NCI-H69 (cell line): ENCODE results near the gene MRTFB.
"Not testable (repeated sequence)": the region's sequence is repeated elsewhere in the genome, so short reads cannot be mapped to it uniquely, and the experiment has no call there.

Experiments
- DNase-seq: peaks from one replicate; lab custom pipeline; 2025; lab: John Stamatoyannopoulos, UW

MRTFB gene

DNA sequence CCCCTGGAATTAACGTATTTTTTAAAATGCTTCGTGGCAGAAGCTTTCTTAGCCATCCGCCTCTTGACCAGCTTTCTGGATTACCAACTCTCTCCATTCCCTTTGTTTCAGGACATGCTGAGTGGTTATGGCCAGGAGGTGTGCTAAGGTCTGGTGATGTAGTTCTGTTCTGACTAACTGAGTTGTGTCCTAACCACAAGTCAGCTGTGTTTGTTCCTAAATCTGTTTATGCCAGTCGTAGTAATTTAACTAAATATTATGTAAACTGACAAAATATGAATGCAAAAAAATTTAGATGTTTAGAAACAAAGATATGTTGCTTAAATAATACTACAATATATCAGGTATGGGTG lies 61.6 kb downstream of the MRTFB start:
- no peak for DNase-seq

GRCh38 chr16:14133907-14134306 lies 62.8 kb downstream of the MRTFB start:
- DNase-seq: no peak

DNA sequence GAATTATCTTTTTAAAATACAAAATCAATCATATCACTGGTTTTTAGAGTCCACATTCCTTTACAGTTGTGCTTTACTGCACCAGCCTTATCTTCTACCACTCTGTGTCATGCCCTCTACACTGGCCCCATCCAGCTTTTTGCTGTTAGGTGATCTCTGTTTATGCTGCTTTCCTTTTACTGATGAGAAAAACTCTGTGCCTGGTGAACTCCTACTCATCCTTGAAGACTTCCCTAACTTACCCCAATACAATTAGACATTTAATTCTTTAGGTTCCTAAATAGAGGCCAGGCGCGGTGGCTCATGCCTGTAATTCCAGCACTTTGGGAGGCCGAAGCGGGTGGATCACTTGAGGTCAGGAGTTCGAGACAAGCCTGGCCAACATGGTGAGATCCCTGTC lies 64.6 kb downstream of the MRTFB start:
- DNase-seq: no peak

DNA sequence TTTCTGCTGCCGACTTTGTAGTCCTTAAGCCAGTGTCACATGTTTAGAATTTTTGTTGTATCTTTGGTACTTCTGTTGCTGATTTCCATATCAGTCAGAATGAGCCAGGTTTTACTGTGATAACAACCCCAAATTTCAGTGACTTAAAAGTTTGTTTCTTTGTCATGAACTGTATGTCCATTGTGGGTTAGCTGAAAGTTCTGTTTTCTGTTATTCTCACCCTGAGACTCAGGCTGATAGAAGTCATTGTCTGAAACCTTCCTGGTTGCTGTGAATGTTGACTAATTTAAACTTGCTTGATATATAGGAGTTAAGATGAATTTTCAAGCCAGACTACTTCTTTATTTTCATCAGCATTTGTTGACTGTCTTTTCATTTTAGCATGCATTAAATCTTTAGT lies 68.8 kb downstream of the MRTFB start:
- no peak for DNase-seq

GRCh38 chr16:14140923-14141322 lies 69.8 kb downstream of the MRTFB start:
- no peak for DNase-seq

GRCh38 chr16:14146445-14146844 lies 75.3 kb downstream of the MRTFB start:
- peak; percentile 9 for DNase-seq

- no peak for DNase-seq
Measured at GRCh38 chr16:14148016-14148415, 76.9 kb downstream of the MRTFB start.

GRCh38 chr16:14148569-14148968 lies 77.5 kb downstream of the MRTFB start:
- DNase-seq: no peak

- DNase-seq: no peak
Measured at GRCh38 chr16:14150796-14151195, 79.7 kb downstream of the MRTFB start.

- no peak for DNase-seq
Measured at GRCh38 chr16:14151256-14152030, 80.3 kb downstream of the MRTFB start.

DNA sequence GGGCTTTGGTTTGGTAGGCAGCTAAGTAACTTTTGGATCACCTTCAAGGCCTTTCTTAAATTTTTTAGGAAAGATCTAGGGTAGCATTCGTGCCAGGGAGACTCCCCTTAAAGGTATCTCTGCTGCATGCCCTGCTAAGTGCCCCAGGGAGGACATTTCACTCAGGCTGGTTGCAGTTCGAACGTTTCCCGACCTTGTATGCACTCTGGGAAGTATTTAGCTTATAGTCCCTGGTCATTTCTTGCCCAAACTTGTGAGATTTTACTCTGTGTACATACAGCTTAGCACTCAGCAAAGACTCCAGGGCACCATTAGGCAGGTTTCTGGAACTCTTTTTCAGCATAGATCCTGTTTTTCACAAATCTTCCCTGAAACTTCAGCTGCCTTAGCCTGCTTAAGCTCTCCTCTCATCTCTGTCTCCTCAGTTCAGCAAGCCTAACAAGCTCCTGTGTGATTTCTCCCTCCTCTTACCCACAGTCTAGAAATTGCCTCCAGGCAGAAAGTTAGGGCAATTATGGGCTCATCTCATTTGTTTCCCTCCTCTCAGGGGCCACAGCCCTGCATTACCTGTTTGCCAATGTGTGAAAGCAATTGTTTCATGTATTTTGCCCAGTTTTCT lies 84.6 kb downstream of the MRTFB start:
- DNase-seq: peak; percentile 67

DNA sequence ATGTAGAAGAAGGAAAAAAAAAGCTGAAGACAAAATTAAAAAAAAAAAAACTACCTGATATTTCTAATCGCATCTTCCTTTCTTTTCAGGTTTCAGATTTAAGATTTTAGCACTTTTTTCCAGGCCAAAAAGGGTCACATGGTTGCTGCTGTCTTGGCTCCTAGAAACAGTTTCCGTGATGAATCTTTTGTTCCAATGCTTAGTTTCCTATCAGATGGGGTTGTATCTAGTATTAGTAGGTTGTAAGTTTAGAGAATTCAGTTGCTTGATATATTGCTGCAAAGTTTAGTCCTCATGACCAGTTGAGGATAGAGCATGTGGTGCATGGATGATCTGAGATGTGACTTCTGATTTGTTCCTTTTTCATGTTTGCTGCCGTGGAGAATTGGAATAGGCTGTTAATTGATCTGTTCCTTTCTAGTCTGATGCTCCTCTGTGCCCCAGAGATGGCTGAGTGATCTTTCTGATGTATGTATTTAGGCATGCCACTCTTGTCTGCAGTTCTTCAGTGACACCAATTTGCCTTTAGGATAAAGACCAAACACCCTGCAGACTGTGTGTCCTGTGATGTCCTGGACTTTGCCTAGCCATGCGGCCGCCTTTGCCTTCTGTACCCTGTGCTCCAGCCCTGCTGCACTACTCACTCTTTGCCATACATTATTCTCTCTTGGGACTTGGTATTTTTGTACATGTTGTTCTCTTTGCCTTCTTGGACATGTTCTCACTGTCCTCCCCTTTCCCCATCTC lies 94.0 kb downstream of the MRTFB start:
- no peak for DNase-seq

- no peak for DNase-seq
Measured at GRCh38 chr16:14168146-14168545, 97.0 kb downstream of the MRTFB start.

DNA sequence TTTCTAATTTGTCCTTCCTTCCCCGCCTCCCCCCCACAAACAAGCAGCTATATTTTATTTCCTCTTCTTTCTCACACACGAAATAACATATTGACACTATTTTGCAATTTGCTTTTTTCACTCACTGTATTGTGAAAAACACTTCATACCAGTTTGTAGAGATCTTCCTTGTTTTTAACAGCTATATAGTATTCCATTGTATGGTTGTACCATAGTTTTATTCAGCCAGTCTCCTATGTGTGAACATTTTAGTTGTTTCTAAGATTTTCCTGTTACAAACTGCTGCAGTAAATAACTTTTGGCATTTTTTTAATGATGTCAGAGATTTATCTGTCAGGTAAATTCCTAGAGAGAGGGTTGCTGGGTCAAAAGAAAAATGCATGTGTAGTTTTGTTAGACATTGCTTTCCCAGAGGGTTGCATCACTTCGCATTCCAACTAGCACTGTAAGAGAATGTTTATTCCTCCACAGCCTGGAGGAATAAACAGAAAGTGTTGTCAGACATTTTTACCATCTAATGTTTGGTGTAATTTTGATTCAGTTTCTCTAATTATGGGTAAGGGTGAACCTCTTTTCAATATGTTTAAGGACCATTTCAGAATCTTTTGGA lies 101.2 kb downstream of the MRTFB start:
- no peak for DNase-seq

DNA sequence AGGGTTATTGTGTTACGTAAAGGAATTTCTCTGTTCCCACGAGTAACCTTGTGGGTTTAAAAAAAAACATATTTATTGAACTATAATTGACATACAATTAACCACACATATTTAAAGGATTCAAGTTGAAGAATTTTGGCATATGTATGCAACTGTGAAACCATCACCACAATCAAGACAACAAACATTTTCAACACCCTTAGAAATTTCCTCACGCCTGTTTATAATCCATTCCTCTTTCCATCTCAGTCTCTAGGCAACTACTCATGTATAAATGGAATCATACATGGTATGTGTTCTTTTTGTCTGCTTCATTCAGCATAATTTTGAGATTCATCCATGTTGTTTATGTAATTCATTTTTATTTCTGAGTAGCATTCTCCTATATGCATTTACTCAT lies 104.0 kb downstream of the MRTFB start:
- DNase-seq: no peak

DNA sequence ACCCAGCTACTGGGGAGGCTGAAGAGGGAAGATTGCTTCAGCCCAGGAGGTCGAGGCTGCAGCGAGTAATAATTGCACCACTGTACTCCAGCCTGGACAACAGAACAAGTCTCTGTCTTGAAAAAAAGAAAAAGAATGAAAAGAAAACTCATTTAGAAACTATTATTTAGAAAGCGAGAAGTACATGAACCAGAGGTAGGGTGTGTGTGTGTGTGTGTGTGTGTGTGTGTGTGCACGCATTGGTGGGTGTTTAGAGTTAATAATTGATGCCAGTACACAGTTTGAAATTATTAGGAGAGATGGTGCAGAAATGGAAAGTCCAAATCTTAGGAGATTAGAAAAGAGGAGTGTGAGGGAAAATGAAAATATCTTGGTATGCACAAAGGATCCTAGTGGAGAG lies 106.6 kb downstream of the MRTFB start:
- DNase-seq: no peak

DNA sequence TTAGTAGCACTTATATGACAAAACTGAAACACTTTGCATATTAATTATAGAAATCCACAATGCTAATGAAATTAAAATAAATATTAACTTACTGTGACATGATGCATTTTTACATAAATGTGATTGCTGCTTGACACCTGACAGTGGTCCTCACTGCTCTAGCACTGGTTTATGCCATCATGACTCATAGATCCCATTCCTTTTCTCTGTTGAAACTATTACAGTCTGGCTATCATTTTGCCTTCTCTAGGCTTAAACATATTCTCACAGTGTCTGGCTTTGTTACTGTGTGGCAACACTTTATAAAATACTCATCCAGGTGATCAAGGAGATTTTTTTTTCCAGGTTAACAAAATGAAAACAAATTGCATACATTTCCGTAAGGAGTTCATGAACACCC lies 108.0 kb downstream of the MRTFB start:
- no peak for DNase-seq

DNA sequence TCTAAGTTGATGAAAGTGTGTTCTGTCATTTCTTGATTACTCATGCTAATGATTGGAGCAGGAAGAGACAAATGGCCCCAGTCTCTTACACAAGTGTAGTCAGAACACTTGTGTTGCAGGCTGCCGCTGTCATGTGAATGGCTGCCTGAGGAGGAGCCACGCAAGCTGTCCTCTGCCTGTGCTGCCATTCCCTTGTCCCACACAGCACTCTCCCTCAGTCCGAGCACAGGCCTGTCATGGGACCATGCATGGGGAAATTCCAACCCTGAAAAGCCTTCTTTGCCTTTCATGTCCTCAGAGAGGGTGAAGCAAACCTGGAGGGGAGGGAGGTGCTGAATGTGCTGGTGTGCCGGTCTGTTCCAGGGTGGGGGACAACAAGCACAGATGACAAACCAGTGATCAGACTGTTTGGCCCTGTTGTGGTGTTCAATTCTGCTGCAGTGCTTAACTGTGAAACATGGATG lies 109.4 kb downstream of the MRTFB start:
- DNase-seq: no peak

- peak; percentile 49 for DNase-seq
Measured at GRCh38 chr16:14181371-14182050, 110.4 kb downstream of the MRTFB start.

DNA sequence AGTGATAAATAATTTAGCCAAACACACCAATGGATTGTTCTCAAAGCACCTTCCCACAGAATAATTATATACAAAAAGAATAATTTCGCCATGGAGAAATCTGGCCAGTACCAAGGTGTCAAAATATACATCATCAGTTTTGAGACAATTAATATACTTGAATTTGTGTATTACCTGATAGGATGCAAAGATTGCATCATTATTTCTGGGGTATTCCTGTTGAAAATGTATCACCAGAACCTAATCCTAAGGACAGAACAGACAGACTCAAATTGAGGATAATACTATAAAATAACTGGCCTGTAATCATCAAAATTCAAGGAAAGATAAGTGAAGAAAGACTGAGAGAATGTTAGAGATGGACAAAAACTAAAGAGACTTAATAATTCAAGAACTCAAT lies 111.9 kb downstream of the MRTFB start:
- DNase-seq: no peak

DNA sequence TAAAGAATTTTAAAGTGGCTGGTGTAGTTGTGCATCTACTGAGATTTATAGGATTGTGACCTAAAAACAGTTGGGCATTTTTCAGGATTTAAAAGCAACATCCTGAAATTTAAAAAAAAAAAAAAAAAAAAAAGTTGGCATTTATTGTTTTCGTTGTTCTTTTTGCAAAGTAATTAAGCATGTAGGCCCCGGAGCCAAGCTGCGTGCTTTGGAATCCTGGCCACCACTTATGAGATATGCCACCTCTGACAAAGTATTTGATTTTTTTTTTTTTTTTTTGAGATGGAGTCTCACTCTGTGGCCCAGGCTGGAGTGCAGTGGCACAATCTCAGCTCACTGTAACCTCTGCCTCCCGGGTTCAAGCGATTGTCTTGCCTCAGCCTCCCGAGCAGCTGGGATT lies 112.8 kb downstream of the MRTFB start:
- DNase-seq: not testable (repeated sequence)
